ENCODE results near the gene AEN.

The AEN gene

GRCh38 chr15:88606070-88606794 lies 14.9 kb upstream of the AEN start:
- Mint-ChIP-seq H3K4me3 (no peak overlapping the region), H3K9me3 (no peaks in the 10 kb centered on the region), H3K27ac (ENCODE audit: low read depth) (no peak overlapping the region), H3K27me3 (peaks cover 88% of the 10 kb centered on the region), H3K4me1 (peaks cover 10% of the 10 kb centered on the region), H3K36me3 (ENCODE audit: insufficient read depth) (peaks cover 1% of the 10 kb centered on the region)
- DNase-seq (ENCODE audit: low spot score in 2 of 2): no peak
- no peak for ATAC-seq (replicated peaks; ENCODE audit: extremely low read depth, poor library complexity, severe bottlenecking)

DNA sequence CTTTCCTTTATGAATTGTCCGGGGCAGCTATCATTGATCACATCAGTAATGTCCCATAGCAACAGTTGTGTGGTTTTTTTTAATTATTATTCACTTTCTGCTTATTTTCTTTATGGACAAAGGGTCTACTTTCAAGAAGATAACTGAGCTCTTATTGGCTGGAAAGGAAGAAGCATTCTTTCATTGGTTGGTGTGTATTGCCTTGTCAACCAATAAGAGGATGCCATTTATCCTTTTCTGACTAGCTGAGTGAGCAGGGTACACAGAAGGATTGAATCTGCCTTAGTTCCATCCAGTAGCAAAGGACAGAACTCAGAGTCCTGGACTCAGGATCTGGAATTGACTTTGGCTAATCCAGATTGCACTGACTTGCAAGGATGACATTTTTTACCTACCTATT lies 13.2 kb upstream of the AEN start:
- H3K4me3 Mint-ChIP-seq: no peak overlapping the region
- H3K4me1 Mint-ChIP-seq: peaks cover 10% of the 10 kb centered on the region
- peaks cover 98% of the 10 kb centered on the region for H3K27me3 Mint-ChIP-seq
- DNase-seq (ENCODE audit: low spot score in 2 of 2) (no peak), ATAC-seq (replicated peaks; ENCODE audit: extremely low read depth, poor library complexity, severe bottlenecking) (no peak)
- no peak overlapping the region for H3K27ac Mint-ChIP-seq (ENCODE audit: low read depth)
- no peaks in the 10 kb centered on the region for H3K9me3 Mint-ChIP-seq
- peaks cover 1% of the 10 kb centered on the region for H3K36me3 Mint-ChIP-seq (ENCODE audit: insufficient read depth)

DNA sequence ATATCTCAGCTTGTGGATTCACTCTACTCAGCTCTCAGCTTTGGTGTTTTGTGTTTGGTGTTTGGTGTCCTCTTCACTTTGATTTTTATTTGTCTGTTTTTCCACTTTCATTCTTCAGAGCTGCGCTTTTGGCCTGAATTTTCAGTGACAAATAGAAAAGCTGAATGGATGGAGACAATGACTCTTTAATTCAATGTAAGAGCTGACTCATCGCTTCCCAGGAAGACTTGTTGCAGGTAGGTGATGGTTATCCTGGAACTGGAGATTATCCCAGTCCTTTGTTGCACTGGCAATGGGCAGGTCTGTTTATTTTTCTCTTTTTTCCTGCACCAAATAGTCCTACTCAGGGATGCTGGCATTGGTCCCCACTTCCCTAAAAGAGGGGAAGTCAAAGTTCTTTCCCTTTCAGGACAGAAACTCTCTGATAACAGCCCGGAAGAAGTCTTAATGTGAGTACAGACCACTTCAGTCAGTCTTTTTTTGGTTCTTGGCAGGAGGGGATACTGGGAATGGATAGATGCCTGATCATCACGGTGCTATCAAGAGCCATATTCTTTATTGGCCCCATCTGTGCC lies 12.4 kb upstream of the AEN start:
- no peak overlapping the region for H3K4me3 Mint-ChIP-seq
- DNase-seq (ENCODE audit: low spot score in 2 of 2) (no peak), ATAC-seq (replicated peaks; ENCODE audit: extremely low read depth, poor library complexity, severe bottlenecking) (no peak)
- peaks cover 10% of the 10 kb centered on the region for H3K4me1 Mint-ChIP-seq
- peaks cover 98% of the 10 kb centered on the region for H3K27me3 Mint-ChIP-seq
- peaks cover 1% of the 10 kb centered on the region for H3K36me3 Mint-ChIP-seq (ENCODE audit: insufficient read depth)
- H3K9me3 Mint-ChIP-seq: no peaks in the 10 kb centered on the region
- H3K27ac Mint-ChIP-seq (ENCODE audit: low read depth): no peak overlapping the region

- H3K27me3 Mint-ChIP-seq: peaks cover 89% of the 10 kb centered on the region
- H3K4me1 Mint-ChIP-seq: peaks cover 4% of the 10 kb centered on the region
- no peak for ATAC-seq (replicated peaks; ENCODE audit: extremely low read depth, poor library complexity, severe bottlenecking)
- DNase-seq (ENCODE audit: low spot score in 2 of 2): no peak
- H3K36me3 Mint-ChIP-seq (ENCODE audit: insufficient read depth): peaks cover 1% of the 10 kb centered on the region
- H3K4me3 Mint-ChIP-seq: no peak overlapping the region
- no peak overlapping the region for H3K27ac Mint-ChIP-seq (ENCODE audit: low read depth)
- H3K9me3 Mint-ChIP-seq: no peaks in the 10 kb centered on the region
Observed at GRCh38 chr15:88609344-88610090, 11.6 kb upstream of the AEN start.

DNA sequence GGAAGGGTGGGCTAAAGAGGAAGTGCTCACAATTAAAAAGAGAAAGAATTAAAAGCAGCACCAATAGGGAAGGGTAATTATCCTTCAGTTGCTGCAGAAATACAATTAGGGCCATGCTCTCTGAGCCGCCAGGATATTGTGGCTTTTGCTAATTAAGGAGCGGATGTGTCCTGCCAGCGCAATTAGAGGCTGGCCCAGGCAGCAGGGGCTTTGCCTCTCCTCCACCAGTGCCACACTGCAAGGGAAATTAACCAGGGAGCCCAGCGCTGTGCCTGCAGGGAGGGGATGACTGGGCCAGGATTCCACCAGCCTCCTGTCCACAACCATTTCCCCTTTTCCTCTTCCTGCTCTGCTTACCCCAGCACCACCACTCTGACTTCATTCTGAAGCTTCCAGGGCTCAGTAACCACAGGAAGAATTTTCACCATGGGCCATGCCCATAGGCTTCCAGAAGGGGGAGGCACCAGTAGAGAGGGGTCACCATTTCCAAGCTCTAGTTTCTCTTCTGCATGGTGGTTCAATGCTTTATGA lies 10.4 kb upstream of the AEN start:
- peaks cover 1% of the 10 kb centered on the region for H3K36me3 Mint-ChIP-seq (ENCODE audit: insufficient read depth)

GRCh38 chr15:88612186-88612796 lies 8.8 kb upstream of the AEN start:
- Mint-ChIP-seq H3K9me3 (no peaks in the 10 kb centered on the region), H3K27me3 (peaks cover 62% of the 10 kb centered on the region)

More for the DNA sequence above, 10.4 kb upstream of the AEN start:
- Mint-ChIP-seq H3K9me3 (no peaks in the 10 kb centered on the region), H3K4me1 (no peaks in the 10 kb centered on the region), H3K27ac (ENCODE audit: low read depth) (no peak overlapping the region), H3K4me3 (no peak overlapping the region), H3K27me3 (peaks cover 77% of the 10 kb centered on the region)
- DNase-seq (ENCODE audit: low spot score in 2 of 2) (no peak), ATAC-seq (replicated peaks; ENCODE audit: extremely low read depth, poor library complexity, severe bottlenecking) (no peak)

DNA sequence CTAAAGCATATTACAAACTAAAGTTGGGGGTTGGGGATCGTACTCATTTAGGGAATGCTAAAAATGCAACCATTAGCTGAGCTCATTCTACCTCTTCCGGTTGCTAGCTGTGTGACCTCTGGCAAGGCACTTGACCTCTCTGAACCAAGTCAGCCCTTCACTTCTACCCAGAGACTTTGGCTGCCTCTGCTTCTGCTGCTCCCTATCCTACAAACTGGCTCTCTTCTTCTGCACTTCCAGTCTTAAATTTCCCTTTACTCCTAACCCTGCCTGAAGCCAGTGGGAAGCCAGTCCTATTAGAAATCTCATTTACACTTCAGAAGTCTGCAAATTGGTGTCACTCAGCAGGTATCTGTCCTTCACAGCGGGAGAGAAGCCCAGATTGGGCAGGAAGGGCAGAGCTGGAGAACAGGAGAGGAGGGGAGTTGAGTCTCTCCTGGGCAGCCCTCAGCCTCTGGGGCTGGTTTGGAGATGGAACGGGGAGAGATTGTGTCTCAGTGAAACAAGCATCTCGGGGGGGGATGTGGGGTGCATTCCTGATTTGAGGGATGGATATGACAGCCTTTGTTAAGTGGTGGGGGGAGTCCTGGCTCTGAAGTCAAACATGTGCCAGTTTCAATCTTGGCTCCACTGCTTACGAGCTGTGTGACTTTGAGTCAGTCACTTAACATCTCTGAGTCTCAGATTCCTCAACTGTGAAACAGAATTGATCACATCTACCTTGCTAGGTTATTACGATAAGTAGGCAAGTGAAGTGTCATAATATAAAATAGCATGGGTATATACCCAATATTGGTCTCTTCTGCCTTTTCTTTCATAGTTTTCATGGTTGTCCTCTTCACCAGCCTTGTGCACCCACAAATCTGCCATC lies 7.8 kb upstream of the AEN start:
- H3K36me3 Mint-ChIP-seq (ENCODE audit: insufficient read depth): no peaks in the 10 kb centered on the region
- no peaks in the 10 kb centered on the region for H3K4me1 Mint-ChIP-seq
- no peak overlapping the region for H3K4me3 Mint-ChIP-seq
- no peak for ATAC-seq (replicated peaks; ENCODE audit: extremely low read depth, poor library complexity, severe bottlenecking)
- no peak for DNase-seq (ENCODE audit: low spot score in 2 of 2)
- no peak overlapping the region for H3K27ac Mint-ChIP-seq (ENCODE audit: low read depth)
- no peaks in the 10 kb centered on the region for H3K9me3 Mint-ChIP-seq
- peaks cover 60% of the 10 kb centered on the region for H3K27me3 Mint-ChIP-seq

More at GRCh38 chr15:88612186-88612796, 8.8 kb upstream of the AEN start:
- DNase-seq (ENCODE audit: low spot score in 2 of 2): no peak
- no peaks in the 10 kb centered on the region for H3K36me3 Mint-ChIP-seq (ENCODE audit: insufficient read depth)
- no peaks in the 10 kb centered on the region for H3K4me1 Mint-ChIP-seq
- no peak overlapping the region for H3K27ac Mint-ChIP-seq (ENCODE audit: low read depth)
- H3K4me3 Mint-ChIP-seq: no peak overlapping the region
- no peak for ATAC-seq (replicated peaks; ENCODE audit: extremely low read depth, poor library complexity, severe bottlenecking)

DNA sequence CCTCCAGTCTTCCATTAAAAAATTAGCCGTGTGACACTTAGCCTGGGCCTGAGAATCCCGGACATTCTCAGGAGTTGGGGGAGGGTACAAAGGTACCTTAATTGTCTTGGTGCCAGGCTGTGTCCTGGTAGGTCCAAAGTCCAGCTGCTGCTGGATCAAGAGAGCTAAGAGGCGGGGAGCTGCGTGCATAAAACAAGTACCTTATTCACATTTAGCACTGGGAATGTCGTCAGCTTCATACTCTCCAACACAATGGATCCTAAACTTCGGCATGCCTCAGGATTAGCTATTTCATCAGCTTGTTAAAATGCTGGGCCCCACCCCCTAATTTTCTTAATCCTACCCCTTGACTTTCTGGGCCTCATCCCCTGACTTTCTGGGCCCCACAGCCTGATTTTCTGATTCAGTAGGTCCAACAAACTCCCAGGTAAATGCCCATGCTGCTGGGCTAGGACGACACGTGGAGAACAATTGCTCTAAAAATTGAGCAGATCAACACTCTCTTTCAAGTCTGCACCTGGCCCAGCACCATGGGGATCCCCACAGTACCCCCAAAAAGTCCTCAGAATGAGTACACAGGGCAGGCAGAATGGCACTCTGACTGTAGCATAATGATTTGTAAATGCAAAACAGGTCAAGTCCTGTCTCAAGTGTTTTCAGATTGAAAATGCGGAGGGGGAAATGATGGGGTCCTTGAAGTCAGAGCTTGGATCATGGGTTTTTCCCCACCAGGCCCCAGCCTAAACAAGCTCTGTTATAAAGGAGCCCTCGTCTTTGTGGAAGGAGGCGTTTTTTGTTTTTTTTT lies 5.6 kb upstream of the AEN start:
- Mint-ChIP-seq H3K36me3 (ENCODE audit: insufficient read depth) (no peaks in the 10 kb centered on the region), H3K9me3 (no peaks in the 10 kb centered on the region), H3K27me3 (peaks cover 39% of the 10 kb centered on the region), H3K27ac (ENCODE audit: low read depth) (no peak overlapping the region), H3K4me1 (no peaks in the 10 kb centered on the region), H3K4me3 (no peak overlapping the region)
- ATAC-seq (replicated peaks; ENCODE audit: extremely low read depth, poor library complexity, severe bottlenecking): no peak
- DNase-seq (ENCODE audit: low spot score in 2 of 2): no peak

DNA sequence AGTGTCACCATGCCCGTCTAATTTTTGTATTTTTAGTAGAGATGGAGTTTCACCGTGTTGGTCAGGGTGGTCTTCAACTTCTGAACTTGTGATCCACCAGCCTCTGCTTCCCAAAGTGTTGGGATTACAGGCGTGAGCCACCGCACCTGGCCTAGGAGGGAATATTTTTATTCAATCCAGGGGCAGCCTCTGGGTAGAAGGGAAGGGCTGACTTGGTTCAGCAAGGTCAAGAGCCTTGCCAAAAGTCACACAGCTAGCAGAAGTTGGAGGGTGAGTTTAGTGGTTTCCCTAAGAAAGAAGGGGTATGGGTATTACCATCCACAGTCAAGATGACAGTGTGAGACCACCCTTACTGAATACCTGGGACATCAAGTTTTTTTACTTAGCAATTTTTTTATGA lies 4.9 kb upstream of the AEN start:
- Mint-ChIP-seq H3K27me3 (peaks cover 32% of the 10 kb centered on the region), H3K4me3 (no peak overlapping the region), H3K9me3 (no peaks in the 10 kb centered on the region), H3K27ac (ENCODE audit: low read depth) (no peak overlapping the region), H3K4me1 (peaks cover 5% of the 10 kb centered on the region), H3K36me3 (ENCODE audit: insufficient read depth) (peaks cover 2% of the 10 kb centered on the region)
- DNase-seq (ENCODE audit: low spot score in 2 of 2) (no peak), ATAC-seq (replicated peaks; ENCODE audit: extremely low read depth, poor library complexity, severe bottlenecking) (no peak)

DNA sequence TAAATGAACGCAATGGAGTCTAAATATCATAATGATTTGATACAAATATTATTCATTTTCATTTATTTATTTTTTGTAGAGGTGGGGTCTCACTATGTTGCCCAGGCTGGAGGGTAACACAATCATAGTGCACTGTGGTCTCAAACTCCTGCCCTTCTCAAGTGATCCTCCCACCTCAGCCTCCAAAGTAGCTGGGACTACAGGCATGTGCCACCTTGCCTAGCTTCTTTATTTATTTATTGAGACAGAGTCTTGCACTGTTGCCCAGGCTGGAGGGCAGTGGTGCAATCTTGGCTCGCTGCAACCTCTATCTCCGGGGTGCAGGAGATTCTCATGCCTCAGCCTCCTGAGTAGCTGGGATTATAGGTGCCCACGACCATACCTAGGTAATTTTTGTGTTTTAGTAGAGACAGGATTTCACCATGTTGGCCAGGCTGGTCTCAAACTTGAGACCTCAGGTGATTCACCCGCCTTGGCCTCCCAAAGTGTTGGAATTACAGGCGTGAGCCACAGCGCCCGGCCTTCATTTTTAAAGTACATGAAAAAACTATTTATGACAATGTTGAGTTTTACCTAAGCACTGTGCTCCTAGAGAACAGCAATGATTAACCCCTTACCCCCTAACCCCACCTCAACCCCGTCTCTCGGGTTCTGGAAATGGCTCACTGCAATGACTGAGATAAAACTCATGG lies 4.0 kb upstream of the AEN start:
- no peaks in the 10 kb centered on the region for H3K9me3 Mint-ChIP-seq
- H3K4me3 Mint-ChIP-seq: no peak overlapping the region
- no peak overlapping the region for H3K27ac Mint-ChIP-seq (ENCODE audit: low read depth)
- peaks cover 15% of the 10 kb centered on the region for H3K4me1 Mint-ChIP-seq
- peaks cover 4% of the 10 kb centered on the region for H3K36me3 Mint-ChIP-seq (ENCODE audit: insufficient read depth)
- peaks cover 23% of the 10 kb centered on the region for H3K27me3 Mint-ChIP-seq
- DNase-seq (ENCODE audit: low spot score in 2 of 2) (no peak), ATAC-seq (replicated peaks; ENCODE audit: extremely low read depth, poor library complexity, severe bottlenecking) (no peak)

DNA sequence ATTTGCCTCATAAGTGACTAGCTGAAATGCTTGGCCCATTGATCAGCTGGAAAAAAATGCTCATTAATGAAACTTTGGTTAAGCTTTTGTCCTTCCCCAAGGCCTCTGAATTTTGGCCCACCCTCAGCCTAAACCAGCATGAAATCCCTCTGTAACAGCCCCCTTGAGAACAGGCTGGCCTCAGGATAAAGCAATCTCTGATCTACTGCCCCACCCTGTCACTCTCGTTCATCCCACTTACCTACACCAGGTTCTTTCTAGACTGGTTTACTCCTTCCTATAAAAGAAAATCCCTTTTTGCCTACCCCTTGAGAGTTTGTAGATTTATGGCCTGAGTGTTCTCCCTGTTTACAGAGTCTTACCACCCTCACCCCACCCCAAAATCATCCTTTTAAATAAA lies 3.4 kb upstream of the AEN start:
- no peaks in the 10 kb centered on the region for H3K9me3 Mint-ChIP-seq
- H3K27ac Mint-ChIP-seq (ENCODE audit: low read depth): no peak overlapping the region
- peaks cover 18% of the 10 kb centered on the region for H3K27me3 Mint-ChIP-seq
- ATAC-seq (replicated peaks; ENCODE audit: extremely low read depth, poor library complexity, severe bottlenecking): no peak
- H3K4me1 Mint-ChIP-seq: peaks cover 21% of the 10 kb centered on the region
- no peak overlapping the region for H3K4me3 Mint-ChIP-seq
- no peak for DNase-seq (ENCODE audit: low spot score in 2 of 2)
- H3K36me3 Mint-ChIP-seq (ENCODE audit: insufficient read depth): peaks cover 8% of the 10 kb centered on the region

All from central memory CD8-positive, alpha-beta T cell (primary cell).